HepG2 (cell line): ENCODE measurements around the gene ALCAM. TPM values are rescaled to one million over a fixed set of nuclear protein-coding genes. Genes with fewer than 3 reads are reported as not detected.

Experiments
- E2F2 ChIP-seq: sonication (generic); formaldehyde crosslinking; IDR thresholded peaks from 2 replicates; pipeline ENCODE4 v1.4.0; 2020; ENCODE audit warnings: missing genetic modification reagents, borderline replicate concordance
- HDAC1 ChIP-seq: sonication (generic); formaldehyde crosslinking; IDR thresholded peaks from 2 replicates; pipeline ENCODE4 v1.5.1; 2020; ENCODE audit warnings: mild to moderate bottlenecking, missing genetic modification reagents
- HIC2 ChIP-seq: sonication (generic); formaldehyde crosslinking; IDR thresholded peaks from 2 replicates; pipeline ENCODE4 v1.9.0; 2022; ENCODE audit warnings: low read depth, missing genetic modification reagents
- HINFP ChIP-seq: sonication (generic); formaldehyde crosslinking; IDR thresholded peaks from 2 replicates; pipeline ENCODE4 v1.4.0; 2020; ENCODE audit warnings: low read depth, mild to moderate bottlenecking, missing genetic modification reagents
- IRF1 ChIP-seq: sonication (generic); formaldehyde crosslinking; IDR thresholded peaks from 2 replicates; pipeline ENCODE4 v1.4.0; 2020; ENCODE audit warnings: low read depth, mild to moderate bottlenecking, missing genetic modification reagents
- MAFG ChIP-seq: sonication (generic); formaldehyde crosslinking; IDR thresholded peaks from 2 replicates; pipeline ENCODE4 v1.5.1; 2020; ENCODE audit warnings: mild to moderate bottlenecking, missing genetic modification reagents
- MIER3 ChIP-seq: IDR thresholded peaks from 2 replicates; pipeline ENCODE4 v1.6.1; 2016; ENCODE audit warnings: missing compliant biosample characterization, borderline replicate concordance
- MIXL1 ChIP-seq: IDR thresholded peaks from 2 replicates; pipeline ENCODE4 v1.6.1; 2016
- PAXIP1 ChIP-seq: sonication (generic); formaldehyde crosslinking; conservative IDR thresholded peaks from 2 replicates; pipeline ENCODE4 v1.4.0; 2020; ENCODE audit warnings: mild to moderate bottlenecking, missing genetic modification reagents, moderate library complexity
- SIX1 ChIP-seq: sonication (generic); formaldehyde crosslinking; IDR thresholded peaks from 2 replicates; pipeline ENCODE4 v1.4.0; 2020; ENCODE audit warnings: missing genetic modification reagents, borderline replicate concordance
- UBTF ChIP-seq: sonication (generic); formaldehyde crosslinking; IDR thresholded peaks from 2 replicates; pipeline ENCODE4 v1.4.0; 2020; ENCODE audit warnings: mild to moderate bottlenecking, missing genetic modification reagents
- ZNF337 ChIP-seq: sonication (generic); formaldehyde crosslinking; IDR thresholded peaks from 2 replicates; pipeline ENCODE4 v1.5.1; 2020; ENCODE audit warnings: missing genetic modification reagents, low read depth, mild to moderate bottlenecking, borderline replicate concordance
- ZNF496 ChIP-seq: sonication (generic); formaldehyde crosslinking; IDR thresholded peaks from 2 replicates; pipeline ENCODE4 v1.8.1; 2023; ENCODE audit warnings: mild to moderate bottlenecking, moderate library complexity, missing genetic modification reagents; ENCODE audit not compliant: insufficient replicate concordance
- ZNF713 ChIP-seq: sonication (generic); formaldehyde crosslinking; IDR thresholded peaks from 2 replicates; pipeline ENCODE4 v1.4.0; 2020; ENCODE audit warnings: mild to moderate bottlenecking, missing genetic modification reagents
- ZNF879 ChIP-seq: sonication (generic); formaldehyde crosslinking; IDR thresholded peaks from 2 replicates; pipeline ENCODE4 v1.8.1; 2023; ENCODE audit warnings: missing genetic modification reagents
- polyA plus RNA-seq, 8 experiments: library from polyadenylated mRNA; depleted of rRNA in 3 of 8; stranded (reverse) in 7 of 8; unstranded in 1 of 8; fragments of >200 nt; fragmentation: Illumina TruSeq in 4 of 8; extraction: Trizol in 4 of 8; gene quantifications; 2 replicates each; pipeline versions ENCODE4 v1.2.1 to v1.2.3, GENCODE V29; 2011 to 2016; ENCODE audit warnings: low read depth in 4 of 8, missing spikeins in 1 of 8, mixed read lengths in 1 of 8; ENCODE audit not compliant: insufficient read depth in 1 of 8
- total RNA-seq, 5 experiments: library from RNA; depleted of rRNA; stranded (reverse); fragments of >200 nt; fragmentation: Illumina TruSeq; extraction: Trizol; gene quantifications; 2 replicates each; pipeline ENCODE4 v1.2.3, GENCODE V29; 2016; ENCODE audit warnings: low read depth in 1 of 5

ALCAM gene
- total and polyA plus RNA-seq, 2 of the 13 experiments (the other 11 are each of a cell fraction or from before 2014, with no cell fraction given) = 26.0 to 33.1 TPM

GRCh38 chr3:105366326-105367062 lies at the start of gene ALCAM (continued):
- TF ChIP-seq ZNF337 (CRISPR knock-in tag) (peak; percentile 74), PAXIP1 (peak; percentile 49), HDAC1 (CRISPR knock-in tag) (peak; percentile 74; the same call in 1 of the 2 replicates), HINFP (CRISPR knock-in tag) (peak; percentile 98), ZNF713 (CRISPR knock-in tag) (no peak), IRF1 (CRISPR knock-in tag) (no peak), UBTF (peak; percentile 85), SIX1 (CRISPR knock-in tag) (no peak), MIXL1 (CRISPR knock-in tag) (0 out of 2 replicates have a peak, but pooled peaks have one; percentile 19), ZNF496 (CRISPR knock-in tag) (no peak), HIC2 (CRISPR knock-in tag) (peak; percentile 65), ZNF879 (CRISPR knock-in tag) (0 out of 2 replicates have a peak, but pooled peaks have one; percentile 25), E2F2 (peak; percentile 33; the same call in 1 of the 2 replicates), MAFG (CRISPR knock-in tag) (no peak), MIER3 (CRISPR knock-in tag) (no peak)
